ENCODE results near the gene NOX4.
"Not testable (repeated sequence)": the region's sequence is repeated elsewhere in the genome, so short reads cannot be mapped to it uniquely, and the experiment has no call there.

Gene NOX4

DNA sequence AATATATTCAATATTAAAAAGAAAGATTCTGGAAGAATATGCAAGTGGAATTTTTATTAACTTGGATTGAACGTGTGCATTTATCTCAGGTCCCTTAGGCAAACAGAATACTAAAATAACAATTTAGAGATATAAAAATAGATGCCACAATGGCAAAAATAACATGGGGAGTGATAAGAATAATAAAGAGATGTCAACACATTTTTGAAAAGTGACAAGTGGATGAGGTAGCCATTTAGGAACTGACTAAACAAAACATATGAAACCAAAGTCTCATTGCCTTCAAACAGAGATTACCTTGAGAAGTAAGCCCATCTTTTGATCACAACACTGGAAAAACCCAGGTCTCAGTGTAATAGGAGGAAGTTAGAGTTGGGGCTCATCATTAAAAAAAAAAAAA is 112.2 kb downstream of the NOX4 start:
- not testable (repeated sequence) for DNase-seq

DNA sequence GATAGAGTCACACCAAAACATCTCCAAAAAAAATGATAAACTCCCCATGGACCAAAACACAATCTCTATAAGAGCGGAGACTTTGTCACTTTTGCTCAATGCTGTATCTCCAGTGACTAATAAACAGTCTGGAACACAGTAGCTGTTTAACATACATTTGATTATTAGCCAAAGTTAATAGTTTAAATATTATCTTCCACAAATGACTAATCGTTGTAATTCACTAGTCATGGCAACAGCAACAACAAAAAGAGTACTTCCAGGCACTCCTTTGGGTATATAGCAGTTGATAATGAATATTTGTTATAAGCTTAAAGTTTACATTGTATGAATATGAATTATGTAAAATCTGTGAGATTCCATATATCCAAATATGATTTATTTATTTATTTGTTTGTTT is 121.8 kb downstream of the NOX4 start:
- DNase-seq = not testable (repeated sequence)

DNA sequence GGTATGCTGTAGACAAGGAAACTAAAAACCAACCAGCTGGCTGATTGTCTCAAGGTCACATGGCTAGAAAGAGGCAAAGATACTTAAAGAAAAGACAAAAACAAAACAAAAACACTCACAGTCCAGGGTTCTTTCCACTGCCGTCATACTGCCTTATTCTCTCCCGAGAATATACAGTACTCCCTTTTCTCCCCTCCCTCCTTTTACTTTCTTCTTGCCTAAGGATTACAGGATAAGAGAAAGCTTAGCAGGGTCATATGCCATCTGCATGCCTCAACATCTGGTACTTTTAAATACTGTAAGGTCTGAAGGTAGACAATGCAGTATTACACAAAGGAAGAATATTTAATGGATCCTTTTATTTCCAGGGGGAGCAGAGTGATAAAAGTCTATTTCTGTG is 126.3 kb downstream of the NOX4 start:
- not testable (repeated sequence) for DNase-seq

- DNase-seq = no peak
Observed at GRCh38 chr11:89361734-89362133, 129.4 kb downstream of the NOX4 start.

DNA sequence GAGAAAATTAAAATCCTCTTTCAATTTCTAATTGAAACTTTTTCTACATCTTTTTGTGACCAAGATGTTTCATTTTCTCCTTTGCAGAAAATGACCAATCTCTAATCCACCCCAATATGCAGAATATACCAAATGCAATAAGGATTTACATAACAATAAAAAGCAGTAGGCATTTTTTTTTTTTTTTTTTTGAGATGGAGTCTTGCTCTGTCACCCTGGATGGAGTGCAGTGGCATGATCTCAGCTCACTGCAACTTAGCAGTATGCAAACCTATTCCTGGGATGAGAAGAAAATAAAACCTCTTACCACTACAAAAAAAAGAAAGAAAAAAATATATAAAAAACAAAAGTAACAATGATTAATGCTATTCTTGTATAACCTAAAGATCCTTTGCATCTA is 132.0 kb downstream of the NOX4 start:
- not testable (repeated sequence) for DNase-seq

GRCh38 chr11:89358761-89359160 is 132.4 kb downstream of the NOX4 start:
- no peak for DNase-seq

DNA sequence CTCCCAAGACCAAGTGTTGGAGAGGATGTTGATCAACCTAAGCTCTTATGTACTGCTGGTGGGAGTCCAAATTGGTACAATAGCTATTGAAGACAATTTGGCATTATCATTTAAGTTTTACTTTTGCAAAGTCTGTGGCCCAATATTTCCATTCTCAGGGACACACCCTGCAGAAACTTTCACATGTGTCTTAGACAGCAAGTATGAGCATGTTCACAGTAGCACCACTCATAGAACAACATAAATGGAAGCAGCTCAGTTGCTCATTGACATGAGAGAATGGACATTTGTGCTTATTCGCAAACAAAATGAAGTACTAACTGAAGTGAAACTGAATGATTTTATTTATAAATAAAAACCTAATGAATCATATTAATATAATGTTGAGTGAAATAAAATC is 135.5 kb downstream of the NOX4 start:
- no peak for DNase-seq

GRCh38 chr11:89354513-89354912 is 136.7 kb downstream of the NOX4 start:
- not testable (repeated sequence) for DNase-seq

DNA sequence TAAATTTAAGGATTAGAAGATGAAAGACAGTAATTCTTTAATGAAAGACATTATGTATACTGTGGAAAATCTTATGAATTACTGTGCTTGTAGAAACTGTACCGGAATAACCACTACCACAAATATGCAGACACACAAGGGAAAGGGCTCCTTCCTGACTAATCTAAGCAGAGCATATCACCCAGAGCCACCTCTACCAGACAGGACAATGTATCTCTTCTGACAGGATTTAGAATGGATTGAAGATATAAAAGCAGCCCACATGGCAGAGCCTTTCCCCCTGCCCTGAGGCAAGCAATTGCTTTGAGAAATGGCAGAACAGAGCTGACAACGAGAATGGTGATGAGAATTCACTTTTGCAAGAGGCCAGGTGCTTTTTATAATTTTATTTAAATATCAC is 144.1 kb downstream of the NOX4 start:
- DNase-seq = no peak

DNA sequence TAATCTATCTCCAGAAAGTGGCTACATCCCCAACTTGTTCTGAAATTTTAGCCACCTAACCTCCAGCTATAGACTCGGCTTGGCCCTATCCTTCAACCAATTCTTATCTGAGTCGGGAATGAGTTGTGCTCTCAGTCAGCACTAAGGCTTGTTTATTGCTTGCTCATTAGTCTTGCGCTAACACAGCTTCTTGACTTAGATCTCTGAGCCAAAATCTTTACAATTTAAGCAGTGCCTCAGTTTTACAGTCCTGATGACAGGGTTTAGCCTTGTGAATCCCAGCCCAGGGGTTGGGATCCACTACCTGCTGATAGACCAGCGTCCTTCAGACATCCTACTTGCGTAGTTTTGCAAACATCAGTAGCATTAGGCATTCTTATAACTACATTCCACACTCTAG is 144.6 kb downstream of the NOX4 start:
- DNase-seq = no peak

DNA sequence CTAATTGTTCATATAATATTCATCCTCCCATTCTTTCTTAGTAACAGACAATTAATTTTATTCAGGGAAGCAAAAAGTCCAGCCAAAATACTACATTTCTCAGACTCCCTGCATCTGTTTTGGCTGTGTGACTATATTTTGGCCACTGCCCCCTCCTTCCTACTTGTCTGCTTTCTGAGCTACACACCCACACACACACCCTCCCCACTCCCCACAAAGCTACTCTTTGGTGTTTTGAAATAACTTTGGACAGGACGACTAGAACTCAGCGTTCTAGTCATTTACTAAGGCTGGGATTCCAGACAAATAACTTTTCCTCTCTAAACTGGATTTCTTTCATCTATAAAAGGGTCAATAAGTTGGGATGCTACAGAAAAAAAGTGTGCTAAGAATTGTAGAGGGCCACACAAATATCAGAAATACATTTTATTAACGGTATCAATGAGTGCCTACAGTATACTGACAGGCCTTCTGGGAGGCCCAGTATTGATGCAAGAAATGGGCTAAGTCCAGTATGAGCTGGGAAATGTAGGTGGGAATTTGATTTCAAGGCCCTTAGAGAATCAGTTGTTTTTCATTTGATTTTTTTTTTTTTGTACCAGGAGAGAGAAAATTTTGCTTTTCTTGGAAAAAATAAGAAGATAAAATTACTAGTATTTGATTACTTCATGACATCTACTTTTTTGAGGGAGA is 148.1 kb downstream of the NOX4 start:
- not testable (repeated sequence) for DNase-seq

- not testable (repeated sequence) for DNase-seq
Observed at GRCh38 chr11:89340450-89340849, 150.7 kb downstream of the NOX4 start.

DNA sequence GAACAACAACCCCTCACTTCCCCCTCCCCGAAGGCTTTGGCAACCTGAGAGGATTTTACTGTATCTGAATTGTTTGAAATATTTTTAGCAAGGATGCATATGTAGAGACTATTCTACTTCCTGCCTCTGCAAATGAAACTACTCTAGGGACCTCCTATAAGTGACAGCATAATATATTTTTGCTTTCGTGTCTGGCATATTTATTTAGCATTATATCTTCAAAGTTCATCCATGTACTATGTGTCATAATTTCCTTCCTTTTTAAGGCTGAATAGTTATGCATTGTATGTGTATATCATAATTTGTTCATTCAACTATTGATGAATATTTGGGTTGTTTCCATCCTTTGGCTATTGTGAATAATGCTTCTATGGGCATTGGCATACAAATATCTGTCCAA is 153.1 kb downstream of the NOX4 start:
- not testable (repeated sequence) for DNase-seq

- DNase-seq = not testable (repeated sequence)
Observed at GRCh38 chr11:89337100-89337650, 154.0 kb downstream of the NOX4 start.

GRCh38 chr11:89333704-89334103 is 157.5 kb downstream of the NOX4 start:
- peak; percentile 25 for DNase-seq

DNA sequence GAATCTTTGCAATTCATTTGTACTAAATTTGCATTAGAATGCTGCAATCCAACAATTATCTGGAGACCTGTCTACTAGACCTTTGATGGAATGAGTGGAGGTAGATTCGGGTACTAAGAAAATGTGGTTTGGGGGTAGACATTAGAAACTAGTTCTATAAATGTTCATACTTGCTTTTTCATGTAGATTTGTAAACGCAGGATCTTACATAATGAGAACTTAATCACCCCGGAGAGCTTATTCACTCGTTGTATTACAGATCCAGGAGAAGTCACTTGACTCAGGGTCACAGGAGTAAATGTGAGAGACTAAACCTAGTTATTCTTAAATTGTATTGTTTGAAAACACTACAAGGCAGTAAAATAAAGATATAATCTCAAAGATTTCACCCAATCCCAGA is 159.2 kb downstream of the NOX4 start:
- not testable (repeated sequence) for DNase-seq

DNA sequence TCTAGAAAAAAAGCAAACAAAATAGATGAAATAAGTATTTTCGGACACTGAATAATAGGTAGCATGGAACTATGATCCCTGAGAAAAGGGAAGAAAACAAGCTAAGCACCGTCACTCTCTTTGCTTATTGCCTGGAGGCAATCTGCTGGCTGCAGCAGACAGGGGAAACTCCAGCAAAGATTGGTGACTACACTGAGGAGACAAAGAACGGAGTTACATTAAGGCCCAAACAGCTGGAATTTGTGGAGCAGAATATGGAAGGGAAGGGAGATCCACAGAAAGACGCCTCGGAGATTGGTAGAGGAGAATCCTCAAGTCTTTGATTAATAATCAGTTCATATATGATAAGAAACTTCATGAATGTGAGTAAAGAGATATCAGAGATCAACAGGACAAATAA is 163.3 kb downstream of the NOX4 start:
- DNase-seq = no peak

DNA sequence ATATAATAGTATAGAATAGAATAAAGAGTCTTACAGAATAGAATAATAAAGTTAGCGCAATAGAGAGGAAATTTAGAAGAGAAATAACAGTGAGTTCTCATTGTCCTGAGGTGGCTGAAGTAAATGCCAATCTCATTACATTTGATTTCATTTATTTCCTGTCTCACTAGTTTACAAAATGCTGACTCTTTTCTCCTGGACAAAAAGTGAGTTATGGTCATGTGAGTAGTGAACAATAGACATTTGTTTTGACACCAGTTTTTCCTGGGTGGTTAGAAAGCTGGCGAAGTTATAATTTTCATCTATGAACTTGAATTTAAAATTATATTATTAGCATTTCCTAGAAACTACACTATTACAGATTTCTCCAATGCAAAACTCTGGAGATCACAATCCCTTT is 169.8 kb downstream of the NOX4 start:
- no peak for DNase-seq

DNA sequence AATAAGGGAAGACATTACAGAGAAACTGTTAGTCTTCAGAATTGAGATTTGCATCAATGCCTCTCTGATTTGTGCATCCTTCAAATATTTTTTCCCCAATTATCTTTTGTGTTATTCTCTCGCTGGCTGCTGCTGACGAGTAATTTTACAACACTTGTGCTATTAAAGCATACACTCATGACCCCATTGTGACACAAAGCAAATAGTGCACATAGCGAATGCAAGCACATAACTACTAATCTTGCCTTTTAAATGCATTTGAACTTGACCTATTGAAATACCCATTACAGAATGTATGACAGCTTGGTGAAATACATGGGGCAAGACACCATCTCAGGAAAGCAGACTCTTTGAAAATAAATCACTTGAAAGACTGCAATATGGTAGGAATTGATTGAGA is 180.6 kb downstream of the NOX4 start:
- not testable (repeated sequence) for DNase-seq

DNA sequence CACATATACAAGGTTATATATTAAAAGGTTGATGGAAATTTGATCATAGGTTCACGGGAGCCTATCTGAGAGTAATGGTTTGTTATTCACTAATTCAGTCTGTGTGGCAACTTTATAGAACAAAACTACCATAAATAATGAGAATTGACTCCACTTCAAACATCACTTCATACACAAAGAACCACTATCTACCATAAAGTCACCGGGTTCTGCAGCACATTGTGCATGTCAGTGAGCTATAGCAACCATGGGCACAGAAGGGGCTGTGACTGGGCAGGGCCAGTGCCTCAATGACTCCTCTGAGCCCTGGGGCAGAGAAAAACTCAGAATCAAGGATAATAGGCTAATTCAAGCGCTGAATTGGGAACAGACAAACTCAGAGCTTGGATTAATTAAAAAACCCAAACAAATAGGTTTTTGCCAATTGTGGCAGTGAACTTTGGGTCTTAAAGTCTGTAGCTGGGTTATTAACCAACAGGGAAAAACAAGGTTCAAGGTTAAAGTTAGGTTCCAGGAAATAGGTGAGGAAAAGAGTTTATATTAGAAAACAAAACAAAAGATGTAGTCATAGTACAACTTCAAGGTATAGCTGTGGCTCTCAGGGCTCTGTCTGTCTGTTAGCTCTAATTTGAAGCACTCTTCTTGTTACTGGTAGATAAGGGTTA is 181.7 kb downstream of the NOX4 start:
- not testable (repeated sequence) for DNase-seq

- not testable (repeated sequence) for DNase-seq
Observed at GRCh38 chr11:89308272-89308671, 182.9 kb downstream of the NOX4 start.

DNA sequence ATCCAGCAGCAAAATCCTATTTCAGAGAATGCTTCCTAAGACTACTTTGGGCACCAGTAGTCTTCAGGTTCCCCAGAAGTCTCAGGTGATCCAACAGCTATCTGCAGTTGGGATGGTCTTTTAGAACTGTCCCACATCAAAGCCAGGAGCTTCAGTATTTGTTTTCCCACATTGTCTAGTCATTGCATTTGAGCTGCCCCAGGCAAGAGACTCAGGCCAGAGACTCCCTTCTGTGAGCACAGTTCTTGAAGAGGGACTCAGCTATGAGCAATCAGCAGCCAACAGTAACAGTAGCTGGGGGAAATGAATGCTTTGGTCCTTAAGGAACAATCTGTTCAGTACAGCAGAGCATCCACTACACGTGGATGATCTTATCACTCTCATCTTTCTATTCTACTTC is 188.1 kb downstream of the NOX4 start:
- not testable (repeated sequence) for DNase-seq

- not testable (repeated sequence) for DNase-seq
Observed at GRCh38 chr11:89295023-89295422, 196.2 kb downstream of the NOX4 start.

DNA sequence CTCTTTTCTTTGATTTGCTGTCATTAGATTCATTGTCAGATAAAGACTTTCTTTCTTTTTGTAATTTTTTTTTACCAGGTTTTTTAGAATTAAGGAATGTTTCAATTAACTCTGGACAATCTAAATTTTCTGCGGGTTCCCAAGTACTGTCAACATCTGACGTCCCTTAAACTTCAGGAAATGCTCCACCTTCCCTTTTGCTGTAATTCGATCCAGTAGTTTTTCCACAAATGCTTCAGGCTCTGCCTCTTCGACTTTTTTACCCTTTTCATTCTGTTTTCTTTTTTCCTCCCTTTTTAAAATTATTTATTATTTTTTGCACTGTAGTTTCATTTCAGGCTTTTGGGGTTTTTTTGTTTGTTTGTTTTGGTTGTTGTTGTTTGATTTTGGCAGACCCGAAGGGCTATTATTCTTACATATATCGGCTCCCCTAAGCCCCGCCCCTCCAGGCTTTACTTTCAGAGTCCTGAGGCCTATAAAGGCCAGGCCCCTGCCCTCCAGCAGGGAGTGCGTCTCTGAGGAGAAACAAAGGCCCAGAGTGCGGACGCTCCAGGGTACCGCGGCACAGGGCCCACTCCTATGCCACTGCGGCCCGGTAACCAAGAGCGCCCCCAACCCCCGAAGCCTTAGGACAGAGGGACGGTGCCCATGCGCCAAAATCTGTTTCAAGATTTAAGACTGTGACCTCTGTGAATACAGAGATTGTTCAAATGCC is 197.1 kb downstream of the NOX4 start:
- DNase-seq = no peak
